Stimulated activated CD4-positive, alpha-beta T cell treated with anti-CD3 and anti-CD28 coated beads, Interleukin-15, amount 100 ng/mL, for 48 hours (primary cell): ENCODE measurements around the gene SORCS1.

Source experiments
- DNase-seq, 2 donors: peaks; one replicate each; pipeline ENCODE4 v3.0.0-alpha.2; 2020; ENCODE audit warnings: low read depth in 2 of 2

Gene SORCS1

GRCh38 chr10:106746868-106747267, 417.6 kb downstream of the SORCS1 start:
- DNase-seq: no peak

GRCh38 chr10:106741006-106741530, 423.4 kb downstream of the SORCS1 start:
- DNase-seq: no peak

- no peak for DNase-seq
These were observed 424.4 kb downstream of the SORCS1 start for GRCh38 chr10:106740071-106740470.

GRCh38 chr10:106734220-106734619, 430.3 kb downstream of the SORCS1 start:
- no peak for DNase-seq

GRCh38 chr10:106728232-106728631, 436.3 kb downstream of the SORCS1 start:
- no peak for DNase-seq

- DNase-seq: no peak
These were observed 437.3 kb downstream of the SORCS1 start for GRCh38 chr10:106727170-106727569.

GRCh38 chr10:106722524-106722923, 442.0 kb downstream of the SORCS1 start:
- no peak for DNase-seq

- no peak for DNase-seq
These were observed 443.8 kb downstream of the SORCS1 start for GRCh38 chr10:106720683-106721082.

GRCh38 chr10:106716381-106716780, 448.1 kb downstream of the SORCS1 start:
- no peak for DNase-seq

- no peak for DNase-seq
These were observed 449.6 kb downstream of the SORCS1 start for GRCh38 chr10:106714734-106715555.

- DNase-seq: no peak
These were observed 450.7 kb downstream of the SORCS1 start for GRCh38 chr10:106713846-106714245.

- no peak for DNase-seq
These were observed 451.5 kb downstream of the SORCS1 start for GRCh38 chr10:106712988-106713387.

GRCh38 chr10:106711313-106711906, 453.1 kb downstream of the SORCS1 start:
- peak; percentile 5 to 9 for DNase-seq

- DNase-seq: no peak
These were observed 456.0 kb downstream of the SORCS1 start for GRCh38 chr10:106708506-106708905.

- DNase-seq: no peak
These were observed 456.8 kb downstream of the SORCS1 start for GRCh38 chr10:106707657-106708056.

GRCh38 chr10:106706127-106706526, 458.4 kb downstream of the SORCS1 start:
- DNase-seq: no peak

GRCh38 chr10:106705681-106706100, 458.8 kb downstream of the SORCS1 start:
- DNase-seq: peak in 1 of 2 donors; percentile 2

- no peak for DNase-seq
These were observed 468.3 kb downstream of the SORCS1 start for GRCh38 chr10:106696239-106696638.

- DNase-seq: no peak
These were observed 469.8 kb downstream of the SORCS1 start for GRCh38 chr10:106694696-106695095.

- no peak for DNase-seq
These were observed 482.3 kb downstream of the SORCS1 start for GRCh38 chr10:106682175-106682574.

- DNase-seq: no peak
These were observed 484.4 kb downstream of the SORCS1 start for GRCh38 chr10:106680061-106680460.

GRCh38 chr10:106679314-106679713, 485.2 kb downstream of the SORCS1 start:
- DNase-seq: no peak
